GM12801 (cell line): ENCODE measurements around the gene FBXO33.

ENCODE experiments used
- CTCF ChIP-seq: IDR thresholded peaks from one replicate; pipeline ENCODE4 v1.5.1; 2011; ENCODE audit warnings: control low read depth; ENCODE audit not compliant: insufficient read length; ENCODE audit errors: extremely low read depth

Gene FBXO33

DNA sequence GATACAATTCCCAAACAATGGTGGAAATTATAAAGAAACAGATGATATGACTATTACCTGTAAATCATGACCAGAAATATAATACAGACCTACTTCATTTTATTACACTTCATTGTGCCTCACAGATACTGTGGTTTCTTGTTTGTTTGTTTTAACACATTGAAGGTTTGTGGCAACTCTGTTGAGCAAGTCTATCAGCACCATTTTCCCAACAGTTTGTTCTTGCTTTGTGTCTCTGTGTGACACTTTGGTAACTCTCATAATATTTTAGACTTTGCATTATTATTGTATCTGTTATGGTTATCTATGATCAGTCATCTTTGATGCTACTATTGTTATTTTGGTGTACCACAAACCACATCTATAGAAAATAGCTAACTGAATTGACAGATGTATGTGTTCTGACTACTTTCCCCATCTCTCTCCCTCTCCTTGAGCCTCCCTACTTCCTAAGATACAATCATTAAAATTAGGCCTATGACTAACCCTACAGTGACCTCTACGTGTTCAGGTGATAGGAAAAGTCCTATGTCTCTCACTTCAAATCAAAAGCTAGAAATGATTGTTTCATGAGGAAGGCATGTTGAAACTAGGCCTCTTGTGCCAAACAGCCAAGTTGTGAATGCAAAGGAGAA is 49.1 kb downstream of the FBXO33 start:
- no peak for TF ChIP-seq CTCF

GRCh38 chr14:39382463-39382862 is 49.8 kb downstream of the FBXO33 start:
- TF ChIP-seq CTCF: no peak

- TF ChIP-seq CTCF: no peak
These were observed 50.9 kb downstream of the FBXO33 start for GRCh38 chr14:39381366-39381765.

- TF ChIP-seq CTCF: no peak
These were observed 55.4 kb downstream of the FBXO33 start for GRCh38 chr14:39376667-39377403.

- no peak for TF ChIP-seq CTCF
These were observed 57.4 kb downstream of the FBXO33 start for GRCh38 chr14:39374851-39375250.

DNA sequence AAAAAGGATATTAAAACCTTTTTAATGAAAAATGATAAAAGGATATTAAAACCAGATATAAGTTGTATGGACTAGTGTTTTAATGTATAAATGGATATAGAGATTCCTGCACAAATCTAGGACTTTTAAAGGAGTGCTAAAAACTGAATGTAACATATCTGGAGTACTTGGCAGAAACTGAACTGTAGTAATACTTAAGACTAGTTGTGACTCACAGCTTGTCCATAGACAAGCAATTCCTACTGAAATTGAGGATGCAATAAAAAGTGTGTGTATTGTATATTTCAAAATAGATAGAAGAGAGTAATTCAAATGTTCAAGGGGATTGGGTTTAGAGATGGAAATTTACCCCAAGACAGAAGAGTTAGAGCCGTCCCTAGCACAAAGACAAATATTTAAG is 59.6 kb downstream of the FBXO33 start:
- TF ChIP-seq CTCF: no peak

DNA sequence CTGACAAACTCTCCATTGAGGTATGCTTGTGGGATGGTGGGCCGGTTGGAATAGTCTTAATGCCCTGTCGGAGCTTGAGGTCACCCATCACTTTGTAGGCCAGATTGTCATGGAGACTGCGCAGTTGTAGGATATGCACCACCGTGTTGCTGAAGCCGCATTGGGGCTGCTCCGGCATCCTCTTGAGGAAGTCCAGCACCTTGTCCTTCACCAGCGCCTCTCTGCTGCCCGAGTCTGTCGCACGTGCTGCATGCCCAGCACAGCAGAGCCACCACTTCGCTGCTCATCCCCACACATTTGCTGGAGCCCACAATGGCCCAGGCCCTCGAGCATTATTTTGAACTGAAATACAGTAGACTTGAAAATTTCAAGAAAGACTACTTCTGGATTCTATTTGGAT is 61.8 kb downstream of the FBXO33 start:
- no peak for TF ChIP-seq CTCF
